Activated T-cell treated with anti-CD3 and anti-CD28 coated beads, Interleukin-2, amount 50 U/mL, for 4 hours (primary cell): ENCODE measurements around the gene POMP. TPM values are rescaled to one million over a fixed set of nuclear protein-coding genes. Genes with fewer than 3 reads are reported as not detected.

Experiments
- ATAC-seq, 2 donors: fragments of 200-7000 bp; cut with Tn5 transposase; one replicate each; pipeline ENCODE4 v1.10.0; 2021
- DNase-seq: peaks from one replicate; pipeline ENCODE4 v3.0.0-alpha.2; 2020
- H3K27me3 Mint-ChIP-seq: one replicate; pipeline ENCODE4 v1.8.0; 2021; ENCODE audit warnings: low read depth, mixed read lengths
- H3K36me3 Mint-ChIP-seq: one replicate; pipeline ENCODE4 v1.8.0; 2022; ENCODE audit warnings: mixed read lengths; ENCODE audit not compliant: insufficient read depth
- H3K4me1 Mint-ChIP-seq: one replicate; pipeline ENCODE4 v1.8.0; 2021; ENCODE audit warnings: low read depth, mixed read lengths
- H3K4me3 Mint-ChIP-seq: one replicate; pipeline ENCODE4 v1.8.0; 2021; ENCODE audit warnings: mild to moderate bottlenecking, moderate library complexity, mixed read lengths
- H3K9me3 Mint-ChIP-seq: one replicate; pipeline ENCODE4 v1.8.0; 2021; ENCODE audit warnings: mixed read lengths
- total RNA-seq, 3 donors: library from RNA; stranded (reverse); gene quantifications; one replicate each; pipeline ENCODE4 v1.2.1, GENCODE V29; 2021

Gene POMP
- total RNA-seq, 3 donors from 2014 or later: 164 to 177 (median 170) TPM

DNA sequence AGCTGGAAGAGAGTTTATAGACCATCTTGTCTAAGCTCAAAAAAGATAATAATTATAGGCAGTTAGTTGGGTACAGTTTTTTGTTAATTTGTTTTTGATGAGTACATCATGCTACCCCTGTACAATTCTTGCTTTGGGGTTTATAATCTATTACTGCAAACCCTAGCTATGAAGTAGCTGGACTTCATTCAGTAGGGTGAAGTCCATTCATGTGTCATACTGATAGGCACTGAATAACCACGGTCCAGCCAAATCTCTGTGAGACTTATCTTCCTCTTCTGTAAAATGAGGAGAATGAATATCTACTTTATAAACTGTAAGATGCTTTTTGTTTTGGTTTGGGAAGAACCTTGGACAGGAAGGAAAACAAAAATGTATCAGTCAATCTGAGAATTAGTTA lies 40.3 kb downstream of the POMP start:
- Mint-ChIP-seq H3K9me3 (no peaks in the 10 kb centered on the region), H3K36me3 (peaks cover 58% of the 10 kb centered on the region), H3K4me3 (no peak overlapping the region), H3K4me1 (no peaks in the 10 kb centered on the region), H3K27me3 (no peaks in the 10 kb centered on the region)
- ATAC-seq: no peak
- DNase-seq: no peak

- DNase-seq: no peak
Observed at GRCh38 chr13:28704282-28704681, 45.4 kb downstream of the POMP start.

GRCh38 chr13:28704919-28705318 lies 46.0 kb downstream of the POMP start:
- no peak for ATAC-seq
- no peaks in the 10 kb centered on the region for H3K27me3 Mint-ChIP-seq
- no peak for DNase-seq
- peaks cover 8% of the 10 kb centered on the region for H3K4me1 Mint-ChIP-seq
- H3K9me3 Mint-ChIP-seq: no peaks in the 10 kb centered on the region
- no peak overlapping the region for H3K4me3 Mint-ChIP-seq
- peaks cover 52% of the 10 kb centered on the region for H3K36me3 Mint-ChIP-seq

More at GRCh38 chr13:28704282-28704681, 45.4 kb downstream of the POMP start:
- peaks cover 51% of the 10 kb centered on the region for H3K36me3 Mint-ChIP-seq
- H3K4me3 Mint-ChIP-seq: no peak overlapping the region
- no peak for ATAC-seq
- no peaks in the 10 kb centered on the region for H3K9me3 Mint-ChIP-seq
- peaks cover 8% of the 10 kb centered on the region for H3K4me1 Mint-ChIP-seq
- H3K27me3 Mint-ChIP-seq: no peaks in the 10 kb centered on the region

DNA sequence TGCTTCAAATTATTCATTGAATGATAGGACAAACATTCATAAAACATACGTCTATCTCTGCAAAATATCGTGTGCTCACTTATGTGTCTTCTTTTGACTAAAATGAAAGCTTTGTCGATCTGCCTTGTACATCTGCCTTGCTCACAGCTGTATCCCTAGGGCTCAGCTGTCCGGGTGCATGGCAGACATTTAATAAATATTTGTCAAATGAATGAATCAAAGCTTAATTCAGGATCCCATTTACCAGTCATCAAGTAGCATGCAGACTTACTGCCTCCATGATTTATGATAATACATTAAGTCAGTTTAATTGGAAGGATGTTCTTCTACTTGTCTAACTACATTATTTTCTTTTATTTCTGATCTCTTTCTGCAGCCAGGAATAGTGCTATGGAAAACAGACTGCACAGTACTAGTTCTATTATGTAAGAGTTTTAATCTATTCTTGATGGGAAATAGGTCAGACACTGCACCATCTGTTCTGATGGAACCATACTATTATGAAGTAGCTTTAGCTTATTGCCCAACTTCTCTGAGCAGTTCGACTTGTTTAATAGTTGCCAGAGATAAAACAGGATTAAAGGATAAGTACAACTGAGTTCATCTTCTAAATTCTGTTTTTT lies 46.6 kb downstream of the POMP start:
- DNase-seq (no peak), ATAC-seq (no peak)
- H3K4me1 Mint-ChIP-seq: peaks cover 8% of the 10 kb centered on the region
- H3K4me3 Mint-ChIP-seq: no peak overlapping the region
- no peaks in the 10 kb centered on the region for H3K9me3 Mint-ChIP-seq
- H3K27me3 Mint-ChIP-seq: no peaks in the 10 kb centered on the region
- peaks cover 50% of the 10 kb centered on the region for H3K36me3 Mint-ChIP-seq

GRCh38 chr13:28707629-28708427 lies 48.9 kb downstream of the POMP start:
- Mint-ChIP-seq H3K36me3 (peaks cover 42% of the 10 kb centered on the region), H3K27me3 (no peaks in the 10 kb centered on the region), H3K9me3 (no peaks in the 10 kb centered on the region), H3K4me1 (peaks cover 8% of the 10 kb centered on the region), H3K4me3 (no peak overlapping the region)
- ATAC-seq (peak; percentile 72 to 80), DNase-seq (no peak)

DNA sequence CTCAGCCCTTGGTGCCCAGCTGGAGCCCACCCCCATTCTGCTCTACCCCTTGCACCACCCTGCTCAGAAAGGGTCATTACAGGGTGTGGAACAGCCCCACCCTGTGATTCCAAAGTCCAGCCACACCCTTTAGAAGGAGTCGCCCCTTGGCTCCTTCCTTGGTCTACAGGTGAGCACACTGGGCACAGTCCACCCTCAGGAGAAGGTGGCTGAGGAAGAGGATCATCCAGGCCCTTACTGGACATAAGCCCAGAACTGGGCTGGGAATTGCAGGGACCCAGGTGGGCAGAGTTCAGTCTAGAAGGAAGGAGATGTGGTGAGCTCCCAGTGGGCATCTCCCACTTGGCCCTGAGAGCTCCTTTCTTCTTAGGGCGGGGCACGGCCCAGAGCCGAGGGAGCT lies 51.2 kb downstream of the POMP start:
- DNase-seq: no peak
- no peak overlapping the region for H3K4me3 Mint-ChIP-seq
- H3K4me1 Mint-ChIP-seq: peaks cover 8% of the 10 kb centered on the region
- peaks cover 41% of the 10 kb centered on the region for H3K36me3 Mint-ChIP-seq
- H3K27me3 Mint-ChIP-seq: no peaks in the 10 kb centered on the region
- no peak for ATAC-seq
- no peaks in the 10 kb centered on the region for H3K9me3 Mint-ChIP-seq

DNA sequence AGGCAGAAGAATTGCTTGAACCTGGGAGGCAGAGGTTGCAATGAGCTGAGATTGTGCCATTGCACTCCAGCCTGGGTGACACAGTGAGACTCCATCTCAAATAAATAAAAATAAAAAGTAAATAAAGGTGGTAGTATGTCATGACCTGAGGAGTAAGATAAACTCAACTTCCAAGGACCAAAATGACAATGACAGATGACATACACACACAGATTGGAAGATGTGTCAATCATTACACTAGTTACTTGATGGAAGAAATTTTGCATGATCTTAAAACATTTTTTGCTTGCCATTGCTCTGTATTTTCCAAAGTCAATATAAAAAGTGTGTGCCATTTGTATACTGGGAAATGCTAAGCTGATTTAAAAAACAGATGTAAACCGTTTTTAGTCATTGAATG lies 55.7 kb downstream of the POMP start:
- Mint-ChIP-seq H3K4me3 (no peak overlapping the region), H3K4me1 (peaks cover 31% of the 10 kb centered on the region)

GRCh38 chr13:28716511-28716910 lies 57.6 kb downstream of the POMP start:
- Mint-ChIP-seq H3K4me3 (peak overlapping the region; percentile 93), H3K4me1 (peaks cover 33% of the 10 kb centered on the region), H3K27me3 (no peaks in the 10 kb centered on the region), H3K9me3 (no peaks in the 10 kb centered on the region), H3K36me3 (peaks cover 19% of the 10 kb centered on the region)
- no peak for ATAC-seq
- no peak for DNase-seq

More for the DNA sequence above, 55.7 kb downstream of the POMP start:
- DNase-seq (no peak), ATAC-seq (no peak)
- peaks cover 23% of the 10 kb centered on the region for H3K36me3 Mint-ChIP-seq
- H3K9me3 Mint-ChIP-seq: no peaks in the 10 kb centered on the region
- no peaks in the 10 kb centered on the region for H3K27me3 Mint-ChIP-seq

DNA sequence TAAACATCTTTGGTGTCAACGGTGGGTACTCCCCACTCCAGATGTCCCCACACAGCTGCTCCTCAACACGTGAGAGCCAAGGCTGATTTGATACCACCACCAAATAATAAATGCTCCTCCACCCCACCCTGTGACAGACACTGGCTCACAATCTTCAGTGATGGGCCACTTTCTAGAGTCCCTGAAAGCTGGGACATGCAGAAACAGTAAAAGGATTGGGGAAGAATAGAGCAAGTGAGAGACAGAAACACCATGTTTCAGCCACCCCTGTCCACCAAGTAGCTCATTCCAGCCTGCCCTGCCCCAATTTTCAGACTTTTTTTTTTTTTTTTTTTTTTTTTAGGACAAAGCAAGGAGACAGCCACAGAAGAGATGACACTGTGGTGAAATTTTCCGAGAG lies 58.2 kb downstream of the POMP start:
- Mint-ChIP-seq H3K4me3 (peak overlapping the region; percentile 93), H3K36me3 (peaks cover 16% of the 10 kb centered on the region), H3K4me1 (peaks cover 33% of the 10 kb centered on the region), H3K9me3 (no peaks in the 10 kb centered on the region), H3K27me3 (no peaks in the 10 kb centered on the region)
- DNase-seq (no peak), ATAC-seq (no peak)

DNA sequence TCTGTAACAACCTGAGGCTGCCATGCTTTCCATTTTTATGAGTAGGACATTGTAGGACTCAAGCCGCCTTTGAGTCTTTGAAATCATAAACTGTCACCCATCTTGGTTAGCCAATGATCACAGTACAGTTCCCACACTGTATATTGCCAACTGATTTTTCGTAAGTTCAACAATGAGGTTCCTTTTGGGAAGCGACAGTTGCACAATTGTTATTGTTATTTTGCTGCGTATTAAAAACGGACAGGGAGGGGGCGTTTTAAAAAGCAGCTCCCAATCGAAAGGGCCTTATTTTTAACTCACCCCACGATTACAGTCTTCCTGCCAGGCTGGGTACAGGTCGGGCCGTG lies 59.2 kb downstream of the POMP start:
- peak in 1 of 2 donors; percentile 1 for ATAC-seq
- Mint-ChIP-seq H3K36me3 (peaks cover 8% of the 10 kb centered on the region), H3K4me3 (peak overlapping the region; percentile 93), H3K9me3 (no peaks in the 10 kb centered on the region), H3K27me3 (no peaks in the 10 kb centered on the region), H3K4me1 (peaks cover 33% of the 10 kb centered on the region)
- no peak for DNase-seq

- H3K4me1 Mint-ChIP-seq: peaks cover 33% of the 10 kb centered on the region
- DNase-seq: peak; percentile 97
- no peaks in the 10 kb centered on the region for H3K9me3 Mint-ChIP-seq
- peak; percentile 99 to 100 for ATAC-seq
- peak within 1 kb of the TSS; percentile 93 for H3K4me3 Mint-ChIP-seq
- no peaks in the 10 kb centered on the region for H3K27me3 Mint-ChIP-seq
- peaks cover 3% of the 10 kb centered on the region for H3K36me3 Mint-ChIP-seq
Observed at GRCh38 chr13:28718543-28719226, 59.8 kb downstream of the POMP start, which contains the start of gene SLC46A3. Gene SLC46A3 (minus strand): TSS chr13:28718970. CDS start chr13:28717998, 972 bp downstream.

DNA sequence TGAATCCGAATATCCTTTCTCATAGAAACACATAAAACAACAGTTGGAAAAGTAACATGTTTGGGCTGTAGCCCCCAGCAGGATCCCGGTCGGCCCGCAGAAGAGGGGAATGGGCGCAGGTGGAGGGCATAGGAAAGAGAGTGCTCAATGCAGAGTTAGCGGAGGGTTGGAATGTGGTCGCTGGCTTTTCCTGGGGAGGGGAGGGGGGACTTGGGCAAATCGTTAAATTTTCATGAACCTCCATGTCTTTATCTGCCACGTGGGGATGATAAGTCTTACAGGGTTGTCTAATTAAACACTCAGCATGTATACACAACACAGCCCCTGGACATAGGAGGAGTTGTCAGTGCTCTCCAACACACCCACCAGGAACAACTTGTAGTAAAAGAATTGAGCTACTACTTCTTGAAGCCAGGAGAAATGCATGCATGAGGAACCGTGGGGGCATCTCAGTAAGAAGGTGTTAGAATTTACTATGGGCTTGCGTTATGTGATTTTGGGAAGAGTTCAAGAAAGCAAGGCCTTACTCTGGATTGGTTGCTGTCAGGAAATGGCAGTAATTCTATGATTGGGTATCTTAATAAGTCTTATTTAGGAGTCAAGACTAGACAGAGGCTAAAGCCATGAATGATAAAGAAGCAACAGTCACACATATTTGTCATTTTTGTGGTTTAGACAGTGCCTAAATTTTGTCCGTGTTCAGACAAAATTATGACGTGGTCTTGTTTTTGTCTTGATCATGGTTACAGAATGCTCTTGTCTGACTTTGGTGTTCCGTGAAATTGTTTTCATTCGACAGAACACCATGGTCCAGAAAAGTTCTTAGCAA lies 60.5 kb downstream of the POMP start:
- no peak for ATAC-seq
- no peak for DNase-seq
- Mint-ChIP-seq H3K36me3 (peaks cover 3% of the 10 kb centered on the region), H3K4me1 (peaks cover 33% of the 10 kb centered on the region), H3K9me3 (no peaks in the 10 kb centered on the region), H3K4me3 (peak overlapping the region; percentile 93), H3K27me3 (no peaks in the 10 kb centered on the region)

DNA sequence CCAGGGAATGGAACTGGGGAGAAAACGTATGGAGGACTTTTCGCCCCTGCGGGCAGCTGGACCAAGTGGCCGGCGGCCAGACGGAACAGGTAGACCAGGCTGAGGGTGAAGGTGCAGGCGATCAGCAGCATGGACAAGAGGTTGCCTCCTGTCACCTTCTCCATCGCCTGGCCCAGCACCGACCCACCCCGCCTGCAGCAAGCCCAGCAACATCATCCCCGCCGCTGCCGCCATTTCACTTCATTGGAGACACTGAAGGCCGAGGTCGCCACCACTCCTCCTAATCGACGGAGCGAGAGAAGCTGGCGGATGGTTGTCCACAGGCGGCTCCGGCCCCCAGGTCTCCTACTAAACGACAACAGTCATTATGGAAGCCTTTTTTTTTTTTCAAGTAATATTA lies 64.9 kb downstream of the POMP start:
- Mint-ChIP-seq H3K36me3 (no peaks in the 10 kb centered on the region), H3K4me1 (peaks cover 10% of the 10 kb centered on the region), H3K9me3 (no peaks in the 10 kb centered on the region), H3K27me3 (peaks cover 13% of the 10 kb centered on the region), H3K4me3 (no peak overlapping the region)
- DNase-seq (no peak), ATAC-seq (no peak)

GRCh38 chr13:28725046-28725610 lies 66.2 kb downstream of the POMP start:
- Mint-ChIP-seq H3K27me3 (peaks cover 13% of the 10 kb centered on the region), H3K9me3 (no peaks in the 10 kb centered on the region), H3K4me1 (no peaks in the 10 kb centered on the region), H3K4me3 (no peak overlapping the region), H3K36me3 (no peaks in the 10 kb centered on the region)
- DNase-seq (no peak), ATAC-seq (no peak)
